PC-3 (cell line): ENCODE results near the gene ENDOV. TPM values are rescaled to one million over a fixed set of nuclear protein-coding genes. Genes with fewer than 3 reads are reported as not detected.

ENCODE experiments used
- ATAC-seq: fragments of 200-7000 bp; cut with Tn5 transposase; 2 replicates; pipeline ENCODE4 v1.9.1; 2020; ENCODE audit warnings: mild to moderate bottlenecking, moderate library complexity
- BruUV-seq: library from RNA; stranded (reverse); fragments of 400-500 nt; replicated peaks from 2 replicates; lab custom pipeline; 2021; lab: Mats Ljungman, UMichigan
- CTCF ChIA-PET: fragments of 300-600 bp; sonication (Branson Sonifier 250); formaldehyde crosslinking; loops from one replicate; lab custom pipeline; 2022; ENCODE audit warnings: antibody characterized with exemption; lab: Charles Lee
- POLR2A ChIA-PET: fragments of 300-600 bp; sonication (Branson Sonifier 250); formaldehyde crosslinking; loops from one replicate; lab custom pipeline; 2022; ENCODE audit warnings: antibody characterized with exemption; ENCODE audit not compliant: unreplicated experiment; lab: Charles Lee
- DNase-seq: peaks from one replicate; pipeline ENCODE4 v3.0.0-alpha.2; 2015
- H2AFZ ChIP-seq: fragments of 300-600 bp; sonication (generic); 2 replicates; pipeline ENCODE4 v1.6.0; 2016; ENCODE audit warnings: antibody characterized with exemption, low read length
- H3F3A ChIP-seq: fragments of 300-600 bp; sonication (generic); one replicate; pipeline ENCODE4 v1.6.0; 2017; ENCODE audit warnings: antibody characterized with exemption, low read length, control low read depth, mild to moderate bottlenecking; ENCODE audit not compliant: unreplicated experiment
- H3K27ac ChIP-seq: fragments of 300-600 bp; sonication (generic); 2 replicates; pipeline ENCODE4 v1.5.1; 2016; ENCODE audit warnings: mild to moderate bottlenecking, low read length
- H3K27me3 ChIP-seq: fragments of 300-600 bp; sonication (generic); 2 replicates; pipeline ENCODE4 v1.6.1; 2016; ENCODE audit warnings: low read length, mixed read lengths
- H3K36me3 ChIP-seq: fragments of 300-600 bp; sonication (generic); 2 replicates; pipeline ENCODE4 v1.6.1; 2016; ENCODE audit warnings: low read depth, mixed run types, low read length, mixed read lengths
- H3K4me1 ChIP-seq: fragments of 300-600 bp; sonication (generic); 2 replicates; pipeline ENCODE4 v1.5.1; 2016; ENCODE audit warnings: low read length; ENCODE audit not compliant: insufficient read depth
- H3K4me2 ChIP-seq: fragments of 300-600 bp; sonication (generic); 2 replicates; pipeline ENCODE4 v1.6.0; 2016; ENCODE audit warnings: low read length
- H3K4me3 ChIP-seq: fragments of 300-600 bp; sonication (generic); 2 replicates; pipeline ENCODE4 v1.5.1; 2016; ENCODE audit warnings: mild to moderate bottlenecking, low read length, mixed read lengths
- H3K79me2 ChIP-seq: fragments of 300-600 bp; sonication (generic); 2 replicates; pipeline ENCODE4 v1.6.1; 2017; ENCODE audit warnings: low read length, mixed read lengths
- H3K9ac ChIP-seq: fragments of 300-600 bp; sonication (generic); 2 replicates; pipeline ENCODE4 v1.6.0; 2016; ENCODE audit warnings: mild to moderate bottlenecking, low read length
- H3K9me2 ChIP-seq: fragments of 300-600 bp; sonication (generic); replicated peaks from 2 replicates; pipeline ENCODE4 v1.6.1; 2016; ENCODE audit warnings: mixed run types, low read length, mixed read lengths
- H3K9me3 ChIP-seq: fragments of 300-600 bp; sonication (generic); 2 replicates; pipeline ENCODE4 v1.6.1; 2016; ENCODE audit warnings: low read length, mixed read lengths
- H4K20me1 ChIP-seq: fragments of 300-600 bp; sonication (generic); 2 replicates; pipeline ENCODE4 v1.6.1; 2016; ENCODE audit warnings: low read length, mixed read lengths
- CTCF ChIP-seq: fragments of 300-600 bp; sonication (generic); conservative IDR thresholded peaks from 2 replicates; pipeline ENCODE4 v1.5.1; 2017; ENCODE audit warnings: antibody characterized with exemption, low read depth, mild to moderate bottlenecking, low read length
- EZH2 ChIP-seq: fragments of 300-600 bp; sonication (generic); IDR thresholded peaks from one replicate; pipeline ENCODE4 v1.6.1; 2017; ENCODE audit warnings: antibody characterized with exemption, mild to moderate bottlenecking, low read length; ENCODE audit not compliant: unreplicated experiment
- EZH2phosphoT487 ChIP-seq: fragments of 300-600 bp; sonication (generic); IDR thresholded peaks from 2 replicates; pipeline ENCODE4 v1.6.1; 2018; ENCODE audit warnings: mild to moderate bottlenecking, antibody characterized with exemption, low read length, borderline replicate concordance
- intact Hi-C: fragments of 100-400 bp; cut with micrococcal nuclease; formaldehyde crosslinking; loops from 2 replicates; pipeline ENCODE4 v1.9.0; 2023
- total RNA-seq: library from RNA; depleted of rRNA; stranded (reverse); fragments of >200 nt; gene quantifications from 2 replicates; pipeline ENCODE4 v1.2.3, GENCODE V29; 2014

The ENDOV gene
- total RNA-seq, 1 experiment from 2014 or later = 57.9 TPM

- H2AFZ ChIP-seq = no peak overlapping the region
- H3K27ac ChIP-seq = no peak overlapping the region
- H4K20me1 ChIP-seq = no peaks in the 10 kb centered on the region
- H3K9ac ChIP-seq = no peak overlapping the region
- H3K4me3 ChIP-seq = no peak overlapping the region
- ATAC-seq (no peak), DNase-seq (no peak)
- no peaks in the 10 kb centered on the region for H3K27me3 ChIP-seq
- no peaks in the 10 kb centered on the region for H3F3A ChIP-seq
- H3K9me2 ChIP-seq = no peaks in the 10 kb centered on the region
- intact Hi-C loops = no loop called here
- no peak overlapping the region for H3K4me2 ChIP-seq
- no TSS peak for BruUV-seq
- ChIA-PET POLR2A (no interaction called here), CTCF (no interaction called here)
- TF ChIP-seq CTCF (no peak), EZH2phosphoT487 (no peak)
- H3K36me3 ChIP-seq = peaks cover 72% of the 10 kb centered on the region
- H3K4me1 ChIP-seq = no peaks in the 10 kb centered on the region
- H3K79me2 ChIP-seq = no peaks in the 10 kb centered on the region
- H3K9me3 ChIP-seq = no peaks in the 10 kb centered on the region
These were observed 34.4 kb upstream of the ENDOV start for GRCh38 chr17:80380555-80381002.

- no peaks in the 10 kb centered on the region for H3K79me2 ChIP-seq
- peaks cover 67% of the 10 kb centered on the region for H3K36me3 ChIP-seq
- H3K27ac ChIP-seq = no peak overlapping the region
- H3K9ac ChIP-seq = no peak overlapping the region
- H4K20me1 ChIP-seq = no peaks in the 10 kb centered on the region
- ATAC-seq (no peak), DNase-seq (no peak)
- no TSS peak for BruUV-seq
- H3K4me2 ChIP-seq = no peak overlapping the region
- no peaks in the 10 kb centered on the region for H3K27me3 ChIP-seq
- H3K9me3 ChIP-seq = no peaks in the 10 kb centered on the region
- no peaks in the 10 kb centered on the region for H3K4me1 ChIP-seq
- H3K4me3 ChIP-seq = no peak overlapping the region
- H2AFZ ChIP-seq = no peak overlapping the region
- POLR2A ChIA-PET = no interaction called here
- intact Hi-C loops = no loop called here
- CTCF ChIA-PET = no interaction called here
- H3F3A ChIP-seq = no peaks in the 10 kb centered on the region
- no peaks in the 10 kb centered on the region for H3K9me2 ChIP-seq
- TF ChIP-seq EZH2 = no peak
- TF ChIP-seq CTCF = no peak
- no peak for TF ChIP-seq EZH2phosphoT487
These were observed 33.5 kb upstream of the ENDOV start for GRCh38 chr17:80381416-80381923.

GRCh38 chr17:80382446-80382845 lies 32.5 kb upstream of the ENDOV start:
- Histone ChIP-seq H3K27ac (no peak overlapping the region), H3K4me3 (no peak overlapping the region), H3K9me3 (no peaks in the 10 kb centered on the region), H4K20me1 (no peaks in the 10 kb centered on the region), H3K79me2 (no peaks in the 10 kb centered on the region), H3K4me2 (no peak overlapping the region), H2AFZ (no peak overlapping the region), H3K27me3 (no peaks in the 10 kb centered on the region), H3K9me2 (no peaks in the 10 kb centered on the region), H3K9ac (no peak overlapping the region), H3K4me1 (no peaks in the 10 kb centered on the region), H3K36me3 (peaks cover 58% of the 10 kb centered on the region; the same call in 1 of the 2 replicates), H3F3A (no peaks in the 10 kb centered on the region)
- no peak for TF ChIP-seq EZH2phosphoT487
- no peak for TF ChIP-seq EZH2
- TF ChIP-seq CTCF = no peak
- intact Hi-C loops = no loop called here
- DNase-seq = no peak
- POLR2A ChIA-PET = no interaction called here
- no peak for ATAC-seq
- no TSS peak for BruUV-seq
- CTCF ChIA-PET = no interaction called here
